Femur (tissue), 1 donor: ENCODE measurements around the gene SHROOM2.
A peak's percentile ranks its signal among the peaks of the same experiment; 100 is the strongest.
"Not testable (repeated sequence)": the region's sequence is repeated elsewhere in the genome, so short reads cannot be mapped to it uniquely, and the experiment has no call there.

Source experiments
- DNase-seq: peaks from one replicate; pipeline ENCODE4 v3.0.0-alpha.2; 2017

The SHROOM2 gene

DNA sequence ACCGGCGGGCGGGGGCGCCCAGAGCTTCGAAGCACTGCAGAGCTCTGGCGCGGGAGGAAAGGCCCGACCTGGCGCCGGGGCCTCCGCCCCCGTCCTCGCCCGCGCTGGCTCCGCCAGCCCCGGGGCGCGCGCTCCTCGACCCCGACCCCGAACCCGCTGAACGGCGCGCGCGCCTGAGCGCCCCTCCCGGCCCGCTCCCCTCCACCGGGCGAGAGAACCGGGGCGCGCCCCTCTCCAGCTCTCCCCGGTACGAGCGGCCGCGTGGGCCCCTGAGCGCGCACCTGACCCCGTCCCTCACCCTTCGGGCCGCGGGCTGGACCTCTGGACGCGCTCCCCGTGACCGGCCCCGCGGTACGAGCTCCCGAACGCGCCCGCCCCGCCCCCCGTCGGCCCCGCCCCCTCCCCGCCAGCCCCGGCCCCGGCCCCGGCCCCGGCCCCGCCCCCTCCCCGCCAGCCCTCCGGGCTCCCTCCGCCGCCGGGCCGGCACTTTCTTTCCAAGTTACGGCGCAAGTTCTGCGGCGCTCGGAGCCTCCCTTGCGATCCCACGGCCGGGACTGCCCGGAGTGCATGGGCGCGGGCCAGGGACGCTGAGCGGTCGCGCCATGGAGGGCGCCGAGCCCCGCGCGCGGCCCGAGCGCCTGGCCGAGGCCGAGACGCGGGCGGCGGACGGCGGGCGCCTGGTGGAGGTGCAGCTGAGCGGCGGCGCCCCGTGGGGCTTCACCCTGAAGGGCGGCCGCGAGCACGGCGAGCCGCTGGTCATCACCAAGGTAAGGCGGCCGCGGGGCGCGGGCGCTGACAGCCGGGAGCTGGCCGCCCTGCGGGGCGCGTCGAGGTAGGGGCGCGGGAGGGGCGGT, at the start of gene SHROOM2:
Gene SHROOM2, plus strand, starts transcription at position 486 of the 854 bp plus-strand sequence. Its CDS starts 117 bp downstream, at position 603.
- DNase-seq, result peak; percentile 38

- DNase-seq, result no peak
These were observed 48.9 kb upstream of the SHROOM2 start for GRCh38 chrX:9737363-9737762.

DNA sequence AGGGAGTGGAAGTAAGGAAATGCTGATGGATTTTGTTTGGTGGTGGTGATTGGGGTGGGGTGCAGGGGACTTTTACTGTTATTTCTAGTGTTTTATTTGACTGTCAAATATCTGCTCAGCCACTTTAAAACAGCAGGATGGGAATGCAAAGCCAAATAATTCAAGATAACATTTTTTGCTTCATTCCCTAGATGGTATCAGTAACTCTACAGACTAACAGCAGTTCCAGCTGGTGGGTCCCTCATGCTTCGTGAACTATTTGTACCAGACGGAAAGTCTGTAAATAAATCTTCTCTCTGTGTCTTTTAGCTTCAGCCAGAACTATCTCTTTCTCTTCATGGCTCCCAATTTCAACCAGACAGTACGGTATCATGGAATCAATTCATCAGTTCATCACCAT, 48.1 kb upstream of the SHROOM2 start:
- DNase-seq, result no peak

DNA sequence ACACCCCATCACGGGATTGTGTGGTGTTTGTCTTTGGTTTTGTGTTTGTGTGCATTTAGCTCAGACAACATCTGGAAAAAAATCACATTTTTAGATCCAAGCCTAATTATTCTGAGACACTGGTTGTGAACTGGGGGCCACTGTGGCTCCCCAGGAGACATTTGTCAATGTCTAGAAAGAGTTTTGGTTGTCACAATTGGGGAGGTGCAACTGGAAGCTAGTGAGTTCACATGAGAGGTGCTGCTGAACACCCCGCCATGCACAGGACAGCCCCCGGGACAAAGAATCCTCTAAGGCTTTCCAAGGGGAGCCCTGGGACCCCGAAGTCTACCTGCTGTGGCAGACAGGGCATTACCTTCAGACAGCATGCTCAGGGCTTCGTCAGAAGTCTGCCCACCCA, 47.1 kb upstream of the SHROOM2 start:
- no peak for DNase-seq

GRCh38 chrX:9745417-9746115, 40.7 kb upstream of the SHROOM2 start:
- no peak for DNase-seq

DNA sequence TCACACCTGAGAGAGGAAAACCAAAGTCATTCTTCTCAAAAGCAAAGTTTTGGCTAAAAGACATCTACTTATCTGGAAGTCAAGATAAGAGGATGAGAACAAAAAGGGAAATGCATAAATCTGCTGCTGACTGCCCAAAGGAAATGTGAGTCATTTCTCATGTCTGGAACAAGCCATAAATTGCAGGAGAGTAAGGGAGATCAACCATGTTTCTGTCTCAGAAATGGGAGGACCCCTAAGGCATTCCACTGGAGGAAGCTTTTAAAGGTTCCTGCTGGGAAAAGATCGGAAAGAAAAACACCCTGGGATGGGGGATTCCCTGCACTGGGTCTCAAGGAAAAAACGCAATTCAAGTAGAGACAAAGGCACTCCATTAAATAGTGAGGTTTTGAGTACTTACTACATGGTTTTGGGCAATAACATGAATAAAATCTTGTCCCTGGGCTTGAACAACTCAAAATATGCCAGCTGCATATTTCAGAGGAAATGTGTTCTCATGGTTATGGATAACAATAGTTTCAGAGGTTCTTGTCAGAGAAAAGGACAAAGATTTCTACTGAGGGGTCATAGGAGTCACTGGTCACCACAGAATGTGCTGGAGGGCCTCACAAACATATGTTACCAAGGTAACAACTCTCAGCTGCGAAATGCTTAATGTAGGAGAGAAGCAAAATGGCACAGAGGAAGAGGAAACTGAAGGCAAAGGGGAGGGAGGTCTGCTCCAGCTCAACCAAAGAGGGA, 39.9 kb upstream of the SHROOM2 start:
- no peak for DNase-seq

DNA sequence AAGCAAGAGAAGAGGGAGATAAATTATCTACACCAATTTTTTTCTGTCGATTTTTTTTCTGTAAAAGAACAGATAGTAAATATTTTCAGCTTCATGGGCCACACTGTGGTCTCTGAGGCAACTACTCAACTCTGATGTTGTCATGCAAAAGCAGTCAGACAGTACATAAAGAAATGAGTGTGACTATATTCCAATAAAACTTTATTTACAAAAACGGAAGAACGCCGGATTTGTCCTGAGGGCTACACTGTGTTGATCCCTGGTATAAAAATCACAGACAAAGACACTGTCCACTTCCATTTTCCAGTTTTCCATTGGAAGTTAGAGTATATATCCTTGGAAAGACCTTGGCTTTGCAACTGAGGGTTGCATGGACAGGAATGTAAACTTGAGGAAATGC, 38.6 kb upstream of the SHROOM2 start:
- no peak for DNase-seq

- no peak for DNase-seq
These were observed 37.0 kb upstream of the SHROOM2 start for GRCh38 chrX:9749146-9749692.

DNA sequence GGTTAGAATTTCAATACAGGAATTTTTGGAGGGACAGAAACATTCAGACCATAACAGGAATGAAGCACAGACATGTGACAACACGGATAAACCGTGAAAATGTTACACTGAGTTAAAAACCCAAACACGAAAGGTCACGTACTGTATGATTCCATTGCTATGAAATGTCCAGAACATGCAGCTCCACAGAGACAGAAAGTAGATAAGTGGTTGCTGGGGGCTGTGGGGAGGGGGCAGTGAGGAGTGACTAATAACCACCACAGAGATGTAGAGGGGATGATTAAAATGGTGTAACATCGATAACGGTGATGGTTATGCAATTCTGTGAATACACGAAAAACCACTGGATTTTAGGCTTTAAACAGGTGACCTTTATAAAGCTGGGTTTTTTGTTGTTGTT, 28.9 kb upstream of the SHROOM2 start:
- DNase-seq, result no peak

DNA sequence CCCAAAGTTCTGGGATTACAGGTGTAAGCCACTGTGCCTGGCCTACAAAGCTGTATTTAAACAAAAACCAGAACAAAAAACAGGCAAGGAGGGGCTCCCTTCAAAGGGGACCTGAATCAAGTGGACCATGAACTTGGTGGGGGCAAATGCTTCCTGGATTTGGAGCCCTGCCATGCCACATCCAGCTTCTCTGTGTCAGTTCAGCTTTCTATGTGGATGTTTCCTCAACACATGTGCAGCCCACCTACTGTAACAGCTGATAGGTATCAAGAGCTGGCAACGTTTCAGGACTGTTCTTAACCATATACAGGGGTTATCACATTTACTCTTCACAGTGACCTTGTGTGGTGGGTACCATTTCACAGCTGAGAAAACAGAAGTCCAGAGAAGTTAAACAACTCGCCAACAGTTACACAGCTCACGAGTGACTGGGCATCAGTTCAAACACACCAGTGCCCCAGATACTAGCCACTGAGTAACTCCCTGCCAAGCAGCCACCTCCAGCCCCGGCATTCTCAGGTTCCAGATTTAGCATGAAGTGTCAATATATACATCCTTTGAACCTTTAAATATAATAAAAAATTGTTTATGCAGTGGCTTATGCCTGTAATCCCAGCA, 28.1 kb upstream of the SHROOM2 start:
- no peak for DNase-seq

DNA sequence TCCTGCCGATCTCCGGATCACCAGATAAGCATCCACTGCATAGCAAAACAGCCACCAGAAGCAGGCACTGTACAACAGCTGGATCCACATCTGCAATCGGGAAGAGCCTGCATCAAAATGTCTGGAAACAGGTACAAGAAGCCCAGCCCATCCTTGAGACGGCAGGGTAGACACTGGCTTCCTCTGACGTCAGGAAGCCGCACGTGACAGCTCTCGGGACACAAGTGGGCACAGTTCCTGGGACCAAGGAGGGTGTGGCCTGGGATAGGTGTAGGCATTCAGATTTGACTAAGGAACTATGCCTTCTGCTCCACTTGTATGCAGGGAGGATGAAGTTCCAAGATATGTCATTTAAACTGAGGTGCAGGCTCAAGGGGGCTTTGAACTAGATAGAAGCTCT, 26.9 kb upstream of the SHROOM2 start:
- DNase-seq, result no peak

DNA sequence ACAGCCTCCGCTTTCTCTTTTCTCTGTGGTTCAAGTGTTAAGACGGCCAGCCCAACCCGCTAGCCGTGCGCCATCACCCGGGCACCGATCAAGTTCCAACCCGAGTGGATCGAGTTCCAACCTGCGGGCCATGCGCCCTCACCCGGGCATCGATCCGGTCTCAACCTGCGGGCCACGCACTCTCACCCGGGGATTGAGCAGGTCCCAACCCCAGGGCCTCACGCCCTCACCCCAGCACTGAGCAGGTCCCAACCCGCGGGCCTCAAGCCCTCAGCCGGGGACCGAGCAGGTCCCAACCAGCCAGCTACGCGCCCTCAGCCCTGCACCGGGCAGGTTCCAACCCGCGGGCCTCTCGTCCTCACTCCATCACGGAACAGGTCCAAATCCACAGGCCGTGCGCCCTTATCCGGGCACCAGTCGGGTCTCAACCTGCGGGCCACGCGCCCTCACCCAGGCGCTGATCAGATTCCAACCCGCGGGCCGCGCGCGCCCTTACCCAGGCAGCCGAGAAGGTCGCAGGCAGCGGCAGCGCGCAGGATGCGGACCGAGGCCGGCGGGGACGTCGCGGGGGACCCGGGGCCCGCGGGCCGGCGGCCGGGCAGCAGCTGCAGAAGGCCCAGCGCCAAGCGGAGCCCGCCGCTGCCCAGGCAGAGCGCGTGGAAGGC, 21.0 kb upstream of the SHROOM2 start:
- no peak for DNase-seq

- DNase-seq, result no peak
These were observed 20.5 kb upstream of the SHROOM2 start, which contains the start of gene GPR143 for GRCh38 chrX:9765737-9766097. TSS of gene GPR143 (minus strand) at chrX:9765847. CDS start at chrX:9765817, 30 bp downstream.

DNA sequence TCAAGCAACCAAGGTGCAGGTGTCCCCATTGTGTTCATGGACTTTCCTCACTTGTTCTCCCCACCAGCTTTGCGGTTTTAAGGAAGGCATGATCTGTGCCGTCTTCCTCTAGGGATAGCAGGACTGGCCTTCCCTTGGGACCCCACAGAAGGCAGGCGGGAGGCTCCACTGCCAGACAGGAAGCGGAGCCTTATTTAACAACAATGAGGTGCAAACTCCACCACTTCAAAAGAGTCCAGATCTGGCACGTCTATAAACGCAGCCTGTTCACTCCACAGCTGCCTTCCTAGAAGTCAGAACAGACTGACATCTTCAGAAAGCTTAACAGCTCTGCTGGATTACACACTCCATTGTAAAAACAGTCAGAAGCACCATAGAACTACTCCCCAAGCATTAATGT, 18.9 kb upstream of the SHROOM2 start:
- no peak for DNase-seq

DNA sequence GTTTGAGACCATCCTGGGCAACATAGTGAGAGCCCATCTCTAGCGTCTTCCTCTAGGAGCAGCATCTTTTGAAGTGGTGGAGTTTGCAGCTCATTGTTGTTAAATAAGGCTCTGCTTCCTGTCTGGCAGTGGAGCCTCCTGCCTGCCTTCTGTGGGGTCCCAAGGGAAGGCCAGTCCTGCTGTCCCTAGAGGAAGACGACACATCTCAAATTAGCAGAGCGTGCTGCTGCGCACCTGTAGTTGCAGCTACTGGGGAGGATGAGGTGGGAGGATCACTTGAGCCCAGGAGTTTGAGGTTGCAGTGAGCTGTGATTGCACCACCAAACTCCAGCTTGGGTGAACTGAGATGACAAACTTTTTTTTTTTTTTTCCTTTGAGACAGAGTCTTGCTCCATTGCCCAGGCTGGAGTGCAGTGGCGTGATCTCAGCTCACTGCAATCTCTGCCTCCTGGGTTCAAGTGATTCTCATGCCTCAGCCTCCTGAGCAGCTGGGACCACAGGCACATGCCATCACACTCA, 17.8 kb upstream of the SHROOM2 start:
- not testable (repeated sequence) for DNase-seq

GRCh38 chrX:9770319-9770718, 15.9 kb upstream of the SHROOM2 start:
- no peak for DNase-seq

- no peak for DNase-seq
These were observed 13.3 kb upstream of the SHROOM2 start for GRCh38 chrX:9772943-9773342.

- DNase-seq, result no peak
These were observed 10.3 kb upstream of the SHROOM2 start for GRCh38 chrX:9775930-9776329.

DNA sequence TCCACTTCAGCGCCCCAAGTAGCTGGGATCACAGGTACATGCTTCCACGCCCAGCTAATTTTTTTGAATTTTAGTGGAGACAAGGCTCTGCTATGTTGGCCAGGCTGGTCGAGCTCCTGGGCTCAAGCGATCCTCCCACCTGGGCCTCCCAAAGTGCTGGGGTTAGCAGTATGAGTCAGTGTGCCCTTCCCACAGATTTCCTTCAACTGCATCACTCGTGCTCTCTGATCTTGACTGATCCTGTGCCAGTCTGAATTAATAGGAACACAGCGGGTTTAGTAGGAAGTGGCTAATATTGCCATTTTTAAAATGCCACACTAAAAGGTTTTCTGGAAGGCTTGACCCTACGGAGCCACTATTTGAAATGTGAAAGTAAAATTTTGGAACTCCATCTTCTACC, 4.3 kb upstream of the SHROOM2 start:
- DNase-seq, result no peak

- DNase-seq, result no peak
These were observed 1.9 kb upstream of the SHROOM2 start for GRCh38 chrX:9784332-9784731.

- no peak for DNase-seq
These were observed 830 bp upstream of the SHROOM2 start for GRCh38 chrX:9785254-9785943.
